ENCODE measurements around the gene KCNT1. TPM values are rescaled to one million over a fixed set of nuclear protein-coding genes. Genes with fewer than 3 reads are reported as not detected.

The KCNT1 gene
- total RNA-seq, 1 donor from 2014 or later, result not detected

DNA sequence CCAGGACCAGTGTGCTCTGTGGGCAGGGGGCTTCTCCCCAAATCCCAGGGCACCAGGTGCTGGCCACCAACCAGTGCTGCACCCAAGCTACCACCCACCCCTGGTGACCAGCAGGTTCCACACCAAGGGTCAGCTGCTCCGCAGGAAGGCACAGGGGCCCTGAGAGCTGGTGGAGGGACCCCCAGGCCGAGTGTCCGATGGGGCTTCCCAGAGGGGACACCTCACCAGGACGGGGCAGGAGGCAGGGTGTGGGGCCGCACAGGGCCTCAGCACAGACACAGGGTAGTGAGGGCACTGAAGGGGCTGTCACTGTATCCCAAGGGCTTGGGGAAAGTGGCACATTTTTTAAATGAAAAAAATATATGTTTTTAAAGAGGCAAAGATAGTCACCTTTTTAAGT lies 20.8 kb upstream of the KCNT1 start:
- H3K9me3 Mint-ChIP-seq (ENCODE audit: unreplicated experiment), result no peaks in the 10 kb centered on the region
- no peaks in the 10 kb centered on the region for H3K36me3 Mint-ChIP-seq (ENCODE audit: low read depth, unreplicated experiment)
- H3K4me3 Mint-ChIP-seq (ENCODE audit: unreplicated experiment), result no peak overlapping the region
- peaks cover 15% of the 10 kb centered on the region for H3K27me3 Mint-ChIP-seq (ENCODE audit: unreplicated experiment)
- H3K27ac Mint-ChIP-seq (ENCODE audit: unreplicated experiment), result no peak overlapping the region
- TF ChIP-seq, protein P1, sequence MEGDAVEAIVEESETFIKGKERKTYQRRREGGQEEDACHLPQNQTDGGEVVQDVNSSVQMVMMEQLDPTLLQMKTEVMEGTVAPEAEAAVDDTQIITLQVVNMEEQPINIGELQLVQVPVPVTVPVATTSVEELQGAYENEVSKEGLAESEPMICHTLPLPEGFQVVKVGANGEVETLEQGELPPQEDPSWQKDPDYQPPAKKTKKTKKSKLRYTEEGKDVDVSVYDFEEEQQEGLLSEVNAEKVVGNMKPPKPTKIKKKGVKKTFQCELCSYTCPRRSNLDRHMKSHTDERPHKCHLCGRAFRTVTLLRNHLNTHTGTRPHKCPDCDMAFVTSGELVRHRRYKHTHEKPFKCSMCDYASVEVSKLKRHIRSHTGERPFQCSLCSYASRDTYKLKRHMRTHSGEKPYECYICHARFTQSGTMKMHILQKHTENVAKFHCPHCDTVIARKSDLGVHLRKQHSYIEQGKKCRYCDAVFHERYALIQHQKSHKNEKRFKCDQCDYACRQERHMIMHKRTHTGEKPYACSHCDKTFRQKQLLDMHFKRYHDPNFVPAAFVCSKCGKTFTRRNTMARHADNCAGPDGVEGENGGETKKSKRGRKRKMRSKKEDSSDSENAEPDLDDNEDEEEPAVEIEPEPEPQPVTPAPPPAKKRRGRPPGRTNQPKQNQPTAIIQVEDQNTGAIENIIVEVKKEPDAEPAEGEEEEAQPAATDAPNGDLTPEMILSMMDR (IDR thresholded peaks at IDR 0.05; ENCODE audit: unreplicated experiment), result no peak
- H3K4me1 Mint-ChIP-seq (ENCODE audit: unreplicated experiment), result no peaks in the 10 kb centered on the region
- DNase-seq (ENCODE audit: low spot score), result no peak

DNA sequence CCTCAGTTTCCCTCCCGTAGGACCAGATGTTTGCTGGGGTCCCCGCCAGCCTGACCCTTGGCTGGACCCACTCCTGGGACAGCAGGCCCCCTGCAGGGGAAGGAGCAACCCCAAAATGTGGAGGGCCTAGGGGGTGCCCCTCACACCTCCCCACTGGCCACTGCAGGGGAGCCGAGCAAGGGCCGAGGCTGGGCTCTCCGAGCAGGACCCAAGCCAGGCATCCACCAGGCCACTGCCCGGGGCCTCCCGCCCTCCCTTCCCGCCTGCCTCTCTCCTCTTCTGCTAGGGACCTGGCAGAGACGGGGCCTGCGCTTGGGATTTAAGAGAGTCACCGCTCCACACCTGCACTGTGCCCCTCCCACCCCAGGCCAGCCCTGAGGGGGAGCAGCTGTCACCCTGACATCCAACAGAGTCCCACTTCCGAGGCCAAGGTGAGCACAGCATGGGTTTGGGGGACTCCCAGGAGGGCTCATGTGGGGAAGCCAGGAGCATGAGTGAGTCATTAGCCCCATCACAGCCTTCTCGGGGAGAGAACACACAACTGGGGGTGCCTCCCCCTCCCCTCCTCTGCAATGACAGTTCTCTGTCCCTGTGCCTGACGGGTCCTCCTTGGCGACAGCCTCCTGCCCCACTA lies 18.5 kb upstream of the KCNT1 start:
- Mint-ChIP-seq H3K4me3 (ENCODE audit: unreplicated experiment) (no peak overlapping the region), H3K9me3 (ENCODE audit: unreplicated experiment) (no peaks in the 10 kb centered on the region), H3K27ac (ENCODE audit: unreplicated experiment) (no peak overlapping the region), H3K27me3 (ENCODE audit: unreplicated experiment) (peaks cover 11% of the 10 kb centered on the region), H3K4me1 (ENCODE audit: unreplicated experiment) (no peaks in the 10 kb centered on the region), H3K36me3 (ENCODE audit: low read depth, unreplicated experiment) (no peaks in the 10 kb centered on the region)
- DNase-seq (ENCODE audit: low spot score), result no peak
- TF ChIP-seq, protein P1 (IDR thresholded peaks at IDR 0.05; ENCODE audit: unreplicated experiment), result no peak

GRCh38 chr9:135684691-135685090 lies 17.3 kb upstream of the KCNT1 start:
- Mint-ChIP-seq H3K36me3 (ENCODE audit: low read depth, unreplicated experiment) (no peaks in the 10 kb centered on the region), H3K9me3 (ENCODE audit: unreplicated experiment) (no peaks in the 10 kb centered on the region)

GRCh38 chr9:135687216-135687615 lies 14.8 kb upstream of the KCNT1 start:
- no peak overlapping the region for H3K4me3 Mint-ChIP-seq (ENCODE audit: unreplicated experiment)
- DNase-seq (ENCODE audit: low spot score), result no peak
- peaks cover 5% of the 10 kb centered on the region for H3K27me3 Mint-ChIP-seq (ENCODE audit: unreplicated experiment)
- no peaks in the 10 kb centered on the region for H3K36me3 Mint-ChIP-seq (ENCODE audit: low read depth, unreplicated experiment)
- no peaks in the 10 kb centered on the region for H3K9me3 Mint-ChIP-seq (ENCODE audit: unreplicated experiment)
- TF ChIP-seq, protein P1 (IDR thresholded peaks at IDR 0.05; ENCODE audit: unreplicated experiment), result no peak
- no peak overlapping the region for H3K27ac Mint-ChIP-seq (ENCODE audit: unreplicated experiment)
- no peaks in the 10 kb centered on the region for H3K4me1 Mint-ChIP-seq (ENCODE audit: unreplicated experiment)

More at GRCh38 chr9:135684691-135685090, 17.3 kb upstream of the KCNT1 start:
- Mint-ChIP-seq H3K4me1 (ENCODE audit: unreplicated experiment) (no peaks in the 10 kb centered on the region), H3K4me3 (ENCODE audit: unreplicated experiment) (no peak overlapping the region), H3K27me3 (ENCODE audit: unreplicated experiment) (peaks cover 9% of the 10 kb centered on the region), H3K27ac (ENCODE audit: unreplicated experiment) (no peak overlapping the region)
- DNase-seq (ENCODE audit: low spot score), result no peak
- TF ChIP-seq, protein P1 (IDR thresholded peaks at IDR 0.05; ENCODE audit: unreplicated experiment), result no peak

GRCh38 chr9:135689011-135689410 lies 13.0 kb upstream of the KCNT1 start:
- peaks cover 3% of the 10 kb centered on the region for H3K27me3 Mint-ChIP-seq (ENCODE audit: unreplicated experiment)
- H3K4me1 Mint-ChIP-seq (ENCODE audit: unreplicated experiment), result no peaks in the 10 kb centered on the region
- H3K4me3 Mint-ChIP-seq (ENCODE audit: unreplicated experiment), result no peak overlapping the region
- TF ChIP-seq, protein P1 (IDR thresholded peaks at IDR 0.05; ENCODE audit: unreplicated experiment), result no peak
- H3K9me3 Mint-ChIP-seq (ENCODE audit: unreplicated experiment), result no peaks in the 10 kb centered on the region
- H3K36me3 Mint-ChIP-seq (ENCODE audit: low read depth, unreplicated experiment), result no peaks in the 10 kb centered on the region
- no peak for DNase-seq (ENCODE audit: low spot score)
- no peak overlapping the region for H3K27ac Mint-ChIP-seq (ENCODE audit: unreplicated experiment)
